KBM-7 (cell line): Measurements from ENCODE around the gene ZDHHC11B.
"Not testable (repeated sequence)": the region's sequence is repeated elsewhere in the genome, so short reads cannot be mapped to it uniquely, and the experiment has no call there.

Experiments used
- DNase-seq: peaks from one replicate; pipeline ENCODE4 v3.0.0-alpha.2; 2015
- in situ Hi-C: fragments of 300-500 bp; cut with MboI; formaldehyde crosslinking; loops from 2 replicates; pipeline ENCODE4 v1.14.3; 2020; ENCODE audit warnings: low sequenced_read_pairs, low pct_unique_long_range_greater_than_20kb, mixed read lengths

The ZDHHC11B gene

GRCh38 chr5:757931-758697, 26.4 kb downstream of the ZDHHC11B start:
- peak; percentile 31 for DNase-seq
- in situ Hi-C loops: no loop called here

- in situ Hi-C loops: no loop called here
- DNase-seq: no peak
Observed at GRCh38 chr5:757346-757930, 27.1 kb downstream of the ZDHHC11B start.

GRCh38 chr5:756865-757345, 27.6 kb downstream of the ZDHHC11B start:
- no peak for DNase-seq
- in situ Hi-C loops: no loop called here

- in situ Hi-C loops: no loop called here
- no peak for DNase-seq
Observed at GRCh38 chr5:756171-756570, 28.4 kb downstream of the ZDHHC11B start.

GRCh38 chr5:754143-754632, 30.3 kb downstream of the ZDHHC11B start:
- DNase-seq, in situ Hi-C loops: not testable (repeated sequence)

- in situ Hi-C loops, DNase-seq: not testable (repeated sequence)
Observed at GRCh38 chr5:753567-754142, 30.9 kb downstream of the ZDHHC11B start.

- in situ Hi-C loops, DNase-seq: not testable (repeated sequence)
Observed at GRCh38 chr5:752532-753115, 31.9 kb downstream of the ZDHHC11B start.

GRCh38 chr5:751992-752391, 32.5 kb downstream of the ZDHHC11B start:
- in situ Hi-C loops, DNase-seq: not testable (repeated sequence)

- DNase-seq: no peak
- in situ Hi-C loops: no loop called here
Observed at GRCh38 chr5:751496-751895, 33.0 kb downstream of the ZDHHC11B start.

- in situ Hi-C loops, DNase-seq: not testable (repeated sequence)
Observed at GRCh38 chr5:750226-750625, 34.3 kb downstream of the ZDHHC11B start.

- DNase-seq: no peak
- in situ Hi-C loops: loop anchor here (5.0 kb wide), 1 partner anchor 93 kb away; no protein-coding TSS in a partner anchor
Observed at GRCh38 chr5:749101-749670, 35.3 kb downstream of the ZDHHC11B start.

GRCh38 chr5:748011-748980, 36.2 kb downstream of the ZDHHC11B start:
- not testable (repeated sequence) for DNase-seq
- in situ Hi-C loops: loop anchor here (5.0 kb wide), 1 partner anchor 94 kb away; no protein-coding TSS in a partner anchor

- not testable (repeated sequence) for DNase-seq
- in situ Hi-C loops: loop anchor here (5.0 kb wide), 1 partner anchor 95 kb away; no protein-coding TSS in a partner anchor
Observed at GRCh38 chr5:747303-747844, 37.2 kb downstream of the ZDHHC11B start.

- DNase-seq: no peak
- in situ Hi-C loops: loop anchor here (5.0 kb wide), 1 partner anchor 96 kb away; no protein-coding TSS in a partner anchor
Observed at GRCh38 chr5:746258-746761, 38.2 kb downstream of the ZDHHC11B start.

- in situ Hi-C loops: loop anchor here (5.0 kb wide), 1 partner anchor 97 kb away; no protein-coding TSS in a partner anchor
- not testable (repeated sequence) for DNase-seq
Observed at GRCh38 chr5:745272-746142, 39.0 kb downstream of the ZDHHC11B start.

- in situ Hi-C loops: not testable (repeated sequence)
- DNase-seq: peak; percentile 20
Observed at GRCh38 chr5:743696-744404, 40.7 kb downstream of the ZDHHC11B start.
